Cerebellar cortex (tissue), 1 donor: ENCODE results near the gene PNLDC1.
A peak's percentile ranks its signal among the peaks of the same experiment; 100 is the strongest.
"Not testable (repeated sequence)": the region's sequence is repeated elsewhere in the genome, so short reads cannot be mapped to it uniquely, and the experiment has no call there.

Experiments
- DNase-seq: peaks from one replicate; pipeline ENCODE4 v3.0.0-alpha.2; 2015; ENCODE audit warnings: low spot score

PNLDC1 gene

DNA sequence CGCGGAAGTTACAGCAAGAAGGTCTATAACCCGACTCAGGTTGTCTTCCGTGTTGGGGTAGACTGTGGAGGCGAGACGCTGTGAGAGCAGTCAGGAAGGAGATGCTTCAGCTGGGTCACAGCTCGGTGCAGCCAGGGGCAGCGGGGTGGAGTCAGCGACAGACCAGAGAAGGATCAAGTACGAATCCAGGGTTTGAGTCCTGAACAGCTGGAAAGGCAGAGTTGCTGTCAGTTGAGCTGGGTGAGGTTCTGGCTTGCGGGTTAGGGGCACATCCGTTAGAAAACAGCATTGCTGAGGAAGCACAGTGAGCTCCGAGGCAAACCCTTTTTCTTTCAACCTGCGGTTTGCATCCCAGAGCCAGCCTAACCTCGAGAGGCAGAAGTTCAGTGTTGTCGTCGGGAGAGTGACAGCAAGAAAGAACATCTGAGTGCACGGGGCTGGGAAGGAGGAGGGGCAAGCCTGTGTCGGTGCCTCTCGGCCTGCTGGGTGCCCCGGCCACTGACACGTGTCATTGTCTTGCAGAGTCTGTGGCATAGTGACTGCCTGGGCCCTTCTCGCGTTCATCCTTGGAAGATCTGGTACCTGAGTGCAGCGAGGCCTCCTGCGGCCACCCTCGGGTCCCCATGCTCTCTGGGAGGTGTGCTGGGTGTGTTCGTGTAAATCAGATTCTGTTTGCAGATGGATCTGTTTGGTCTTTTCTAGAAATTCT is 20.0 kb downstream of the PNLDC1 start:
- DNase-seq: no peak

DNA sequence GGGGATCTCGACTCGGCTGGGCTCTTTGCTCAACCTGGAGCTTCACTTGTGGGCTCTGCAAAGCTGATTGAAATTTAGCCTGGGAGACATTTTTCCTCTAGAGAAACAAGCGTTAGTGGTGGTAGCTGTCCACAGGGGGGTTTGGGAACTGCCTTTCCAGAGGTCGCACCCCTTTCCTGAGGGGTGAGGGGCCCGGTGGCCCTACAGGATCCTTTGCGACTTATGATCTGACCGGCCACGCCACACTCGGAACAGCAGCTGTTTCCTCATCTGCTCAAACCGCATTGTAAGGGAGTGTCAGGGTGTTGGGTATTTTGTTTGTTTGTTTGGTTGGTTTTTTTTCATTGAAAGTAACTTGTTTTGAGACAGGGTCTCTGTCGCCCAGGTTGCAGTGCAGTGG is 21.0 kb downstream of the PNLDC1 start:
- DNase-seq: no peak

DNA sequence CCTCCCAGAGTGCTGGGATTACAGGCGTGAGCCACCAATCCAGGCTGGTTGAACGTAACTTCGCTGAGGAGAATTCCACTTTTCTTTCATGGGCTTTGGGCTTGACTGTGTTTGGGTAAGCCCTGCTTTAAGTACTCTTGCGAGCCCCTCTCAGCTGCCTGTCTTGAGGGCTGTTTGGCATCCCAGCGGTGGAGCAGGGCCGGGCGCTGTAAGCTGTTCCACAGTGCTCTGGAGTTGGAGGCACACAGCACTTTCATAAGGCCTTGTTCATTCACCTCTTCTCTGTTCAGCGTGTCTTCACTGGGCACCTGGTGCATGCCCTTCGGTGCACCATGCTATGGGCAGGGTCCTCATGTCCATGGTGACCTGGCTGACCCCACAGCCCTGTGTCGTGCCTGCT is 21.6 kb downstream of the PNLDC1 start:
- no peak for DNase-seq

DNA sequence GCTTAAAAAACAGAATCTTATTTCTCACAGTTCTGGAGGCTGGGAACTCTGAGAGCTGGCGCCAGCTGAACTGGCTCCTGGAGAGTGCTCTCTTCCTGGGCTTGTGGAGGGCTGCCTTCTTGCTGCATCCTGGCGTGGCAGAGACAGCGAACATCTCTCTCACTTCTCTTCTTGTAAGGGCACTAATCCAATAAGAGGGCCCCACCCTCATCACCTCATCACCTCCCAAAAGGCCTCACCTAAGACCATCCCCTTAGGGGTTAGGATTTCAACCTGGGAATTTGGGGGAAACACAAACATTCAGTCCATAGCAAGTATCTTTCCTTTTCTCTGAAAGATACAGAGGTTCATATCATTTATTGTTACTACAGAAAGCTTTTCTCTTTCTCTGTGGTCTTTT is 23.9 kb downstream of the PNLDC1 start:
- DNase-seq: no peak

DNA sequence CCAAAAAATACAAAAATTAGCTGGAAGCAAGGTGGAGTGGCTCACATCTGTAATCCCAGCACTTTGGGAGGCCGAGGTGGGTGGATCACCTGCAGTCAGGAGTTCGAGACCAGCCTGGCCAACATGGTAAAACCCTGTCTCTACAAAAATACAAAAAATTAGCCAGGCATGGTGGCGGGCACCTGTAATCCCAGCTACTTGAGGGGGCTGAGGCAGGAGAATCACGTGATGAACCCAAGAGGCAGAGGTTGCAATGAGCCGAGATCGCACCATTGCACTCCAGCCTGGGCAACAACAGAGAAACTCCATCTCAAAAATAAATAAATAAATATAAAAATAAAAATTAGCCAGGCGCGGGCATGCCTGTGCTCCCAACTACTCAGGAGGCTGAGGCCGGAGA is 24.6 kb downstream of the PNLDC1 start:
- DNase-seq: not testable (repeated sequence)

DNA sequence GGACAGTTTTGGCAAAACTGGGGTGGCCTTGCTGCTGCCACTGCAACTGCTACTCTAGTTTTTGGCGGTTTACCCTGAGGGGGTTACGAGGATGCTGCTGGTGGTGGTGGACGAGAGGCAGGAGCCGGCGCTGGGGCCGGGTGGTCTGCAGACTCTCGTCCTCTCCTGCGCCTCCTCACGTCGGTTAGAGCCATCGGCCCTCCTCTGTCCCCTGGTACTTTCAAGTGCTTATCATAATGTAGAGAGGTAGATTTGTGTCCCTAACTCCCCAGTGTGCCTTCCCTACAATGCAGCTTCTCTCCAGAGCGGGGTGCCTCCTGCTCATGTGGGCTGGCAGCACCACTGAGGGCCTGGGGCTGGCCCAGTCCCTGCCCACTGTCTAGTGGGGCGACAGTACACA is 25.9 kb downstream of the PNLDC1 start:
- no peak for DNase-seq

DNA sequence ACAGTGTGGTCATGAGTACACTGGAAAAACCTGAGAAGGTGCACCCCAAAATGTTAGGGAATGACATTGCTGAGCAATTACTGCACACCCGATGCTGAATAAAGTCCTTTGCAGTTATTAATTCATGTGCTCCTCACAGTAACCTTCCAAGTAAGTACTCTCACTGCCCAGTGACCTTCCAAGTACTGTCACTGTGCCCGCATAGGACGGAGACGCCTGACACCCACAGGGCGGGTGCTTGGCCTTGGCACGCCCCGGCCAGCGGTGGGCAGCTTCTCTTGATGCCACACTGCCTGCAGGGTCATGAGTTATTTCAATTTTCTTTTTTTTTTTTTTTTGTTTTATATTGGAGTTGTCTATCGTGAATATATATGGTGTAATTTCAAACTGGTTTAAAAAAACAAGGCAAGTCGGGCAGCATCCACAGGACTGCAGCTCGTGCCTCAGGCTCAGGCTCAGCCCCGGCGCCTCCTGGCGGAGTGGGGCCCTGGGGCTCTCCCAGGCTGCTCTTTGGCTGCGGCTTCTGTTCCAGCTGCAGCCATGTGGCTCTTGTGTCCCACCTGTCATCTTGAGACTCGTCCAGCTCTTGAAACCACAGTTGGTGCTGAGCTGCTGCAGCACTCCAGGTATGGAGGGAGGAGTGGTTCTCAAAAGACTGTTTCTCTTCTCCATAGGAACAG is 27.0 kb downstream of the PNLDC1 start:
- peak; percentile 40 for DNase-seq

DNA sequence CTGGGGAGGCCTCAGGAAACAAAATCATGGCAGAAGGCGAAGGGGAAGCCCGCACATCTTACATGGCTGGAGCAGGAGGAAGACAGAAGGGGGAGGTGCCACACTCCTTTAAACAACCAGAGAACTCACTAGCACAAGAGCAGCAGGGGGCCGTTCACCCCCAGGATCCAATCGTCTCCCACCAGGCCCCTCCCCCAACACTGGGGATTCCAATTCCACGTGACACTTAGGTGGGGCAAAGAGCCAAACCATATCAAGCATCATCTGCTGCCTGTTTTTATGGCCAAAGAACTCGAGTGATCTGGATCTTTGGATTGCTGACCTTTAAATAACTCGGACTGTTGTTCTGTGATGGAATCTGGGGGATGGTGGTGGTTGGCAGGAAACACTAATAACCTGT is 28.0 kb downstream of the PNLDC1 start:
- DNase-seq: no peak

DNA sequence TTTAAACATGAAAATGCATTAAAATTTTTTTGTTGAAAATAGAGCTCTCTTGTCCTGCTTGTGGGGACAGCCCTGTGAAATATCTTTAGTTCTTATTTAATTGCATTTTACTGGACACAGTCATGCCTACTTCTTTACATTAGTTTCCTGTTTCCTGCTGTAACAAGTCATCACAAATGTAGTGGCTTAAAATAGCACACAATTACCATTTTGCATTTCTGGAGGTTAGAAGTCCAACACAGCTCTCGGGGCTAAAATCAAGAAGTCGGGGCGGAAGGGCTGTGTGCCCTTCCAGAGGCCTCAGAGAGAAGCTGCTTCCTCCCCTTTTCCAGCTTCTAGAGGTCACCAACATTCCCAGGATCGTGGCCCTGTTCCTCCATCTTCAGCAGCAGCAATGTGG is 29.4 kb downstream of the PNLDC1 start:
- no peak for DNase-seq

DNA sequence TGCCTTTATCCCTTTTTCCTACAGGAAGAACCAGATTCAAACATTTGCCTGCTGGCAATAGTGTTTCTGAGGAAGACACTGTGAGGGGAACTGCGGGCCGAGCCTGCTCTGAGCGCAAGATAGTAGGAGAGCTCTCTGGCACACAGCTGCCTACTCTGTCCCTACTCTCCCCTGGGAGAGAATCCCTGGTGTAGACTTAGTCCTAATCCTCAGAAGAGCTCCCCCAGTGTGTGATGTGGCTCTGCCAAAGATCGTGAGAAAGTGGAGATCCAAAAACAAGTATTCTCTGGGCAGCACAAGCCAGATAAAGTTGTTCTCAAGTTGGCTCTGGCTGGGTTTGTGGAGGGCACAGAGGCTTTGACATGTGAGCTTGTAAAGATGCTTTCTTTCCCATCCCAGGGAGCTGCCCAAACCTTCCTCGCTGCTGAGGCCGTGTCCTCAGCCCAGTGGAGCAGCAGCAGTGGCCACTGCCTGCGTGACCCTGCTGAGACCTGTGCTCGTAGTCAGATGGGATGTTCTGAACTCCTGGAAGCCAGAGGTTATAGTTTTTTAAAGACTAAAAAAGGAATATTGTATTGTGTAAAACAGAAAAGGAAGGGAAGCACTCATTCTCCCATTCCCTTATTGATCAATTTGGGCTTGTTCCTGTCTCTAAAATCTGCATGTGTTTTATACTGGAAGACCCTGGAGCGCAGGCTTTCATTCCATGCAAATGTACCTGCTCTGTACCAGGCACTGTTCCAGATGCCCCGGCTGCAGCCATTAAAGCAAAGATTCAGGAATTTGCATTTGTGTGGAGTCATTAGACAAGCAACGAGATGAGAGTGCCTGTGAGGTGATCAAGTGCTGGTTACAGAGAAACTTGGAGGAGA is 30.7 kb downstream of the PNLDC1 start:
- DNase-seq: no peak

DNA sequence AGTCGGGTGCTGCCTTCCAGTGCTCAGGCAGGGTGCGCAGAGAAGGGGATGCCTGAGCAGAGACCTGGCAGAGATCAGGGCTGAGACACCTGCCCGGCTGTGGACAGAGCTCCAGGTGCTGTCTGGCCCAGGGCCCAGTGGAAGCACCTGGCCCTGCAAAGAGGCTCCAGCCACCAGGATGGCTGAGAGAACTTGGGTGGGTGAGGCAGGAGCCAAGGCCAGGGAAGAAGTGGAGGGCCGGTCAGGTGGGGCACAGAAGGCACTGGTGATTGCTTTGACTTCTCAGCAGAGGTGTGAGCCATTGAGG is 31.2 kb downstream of the PNLDC1 start:
- DNase-seq: no peak

DNA sequence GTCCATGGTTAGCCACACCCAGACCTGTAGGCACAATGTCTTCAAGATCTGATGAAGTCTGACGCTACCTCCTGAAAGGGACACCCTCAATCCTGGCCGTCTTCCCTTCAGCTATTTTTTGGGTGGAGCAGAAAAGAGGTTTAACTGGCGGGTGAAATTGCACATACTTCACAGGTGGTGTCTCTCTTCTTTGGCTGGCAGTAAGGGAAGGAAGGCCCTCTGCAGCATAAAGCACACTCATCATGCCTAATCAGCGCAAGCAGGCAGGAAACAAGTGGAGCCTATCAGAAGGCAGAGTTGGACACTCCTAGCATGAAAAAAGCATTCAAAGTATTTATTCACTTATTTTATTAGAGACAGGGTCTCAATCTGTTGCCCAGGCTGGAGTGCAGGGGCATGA is 32.9 kb downstream of the PNLDC1 start:
- no peak for DNase-seq

DNA sequence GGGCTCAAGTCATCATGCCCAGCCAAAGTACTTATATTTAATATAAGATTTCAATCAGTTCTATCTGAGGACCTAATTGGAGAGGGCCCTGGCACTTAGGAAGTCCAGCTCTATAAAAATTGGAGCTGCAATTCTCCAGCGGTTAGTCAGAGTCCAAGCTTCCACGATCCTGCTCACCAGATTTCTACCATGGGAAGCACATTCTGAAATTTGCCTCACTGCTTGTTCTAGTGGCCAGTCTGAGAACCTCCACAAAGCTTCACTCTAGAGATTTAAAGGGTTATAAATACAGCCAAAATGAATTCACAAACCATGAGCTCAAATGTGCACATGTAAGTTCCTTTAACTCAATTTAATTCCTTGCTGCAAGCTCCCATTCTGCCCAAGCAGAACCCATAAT is 33.5 kb downstream of the PNLDC1 start:
- DNase-seq: no peak

DNA sequence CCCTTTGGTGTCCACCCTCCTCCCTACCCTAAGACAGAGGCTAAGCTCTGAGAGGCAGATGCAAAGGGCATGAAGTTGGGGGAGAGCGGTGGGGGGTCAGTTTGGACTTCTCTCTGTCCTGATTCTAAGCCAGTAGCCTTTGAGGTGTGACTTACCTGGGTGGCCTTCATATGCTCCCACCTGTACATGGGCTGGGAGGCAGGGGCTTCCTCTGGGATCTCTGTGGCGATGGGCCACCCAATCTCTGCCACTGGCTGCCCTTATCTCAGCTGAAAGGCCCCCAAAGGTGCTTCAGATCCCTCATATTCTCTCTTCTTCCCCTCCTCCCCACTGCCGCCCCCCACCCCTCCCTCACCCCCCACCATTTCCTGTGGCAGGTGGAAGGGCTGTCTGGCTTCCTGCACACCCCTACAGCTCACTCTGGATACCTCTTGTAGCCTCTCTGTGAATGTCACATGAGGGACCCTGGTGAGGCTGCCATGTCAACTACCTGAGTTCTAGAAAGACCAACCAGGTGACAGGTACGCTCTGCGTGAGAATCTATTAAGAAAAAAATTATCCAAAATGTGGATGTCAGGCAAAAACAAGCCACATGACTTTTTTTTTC is 34.0 kb downstream of the PNLDC1 start:
- DNase-seq: no peak

DNA sequence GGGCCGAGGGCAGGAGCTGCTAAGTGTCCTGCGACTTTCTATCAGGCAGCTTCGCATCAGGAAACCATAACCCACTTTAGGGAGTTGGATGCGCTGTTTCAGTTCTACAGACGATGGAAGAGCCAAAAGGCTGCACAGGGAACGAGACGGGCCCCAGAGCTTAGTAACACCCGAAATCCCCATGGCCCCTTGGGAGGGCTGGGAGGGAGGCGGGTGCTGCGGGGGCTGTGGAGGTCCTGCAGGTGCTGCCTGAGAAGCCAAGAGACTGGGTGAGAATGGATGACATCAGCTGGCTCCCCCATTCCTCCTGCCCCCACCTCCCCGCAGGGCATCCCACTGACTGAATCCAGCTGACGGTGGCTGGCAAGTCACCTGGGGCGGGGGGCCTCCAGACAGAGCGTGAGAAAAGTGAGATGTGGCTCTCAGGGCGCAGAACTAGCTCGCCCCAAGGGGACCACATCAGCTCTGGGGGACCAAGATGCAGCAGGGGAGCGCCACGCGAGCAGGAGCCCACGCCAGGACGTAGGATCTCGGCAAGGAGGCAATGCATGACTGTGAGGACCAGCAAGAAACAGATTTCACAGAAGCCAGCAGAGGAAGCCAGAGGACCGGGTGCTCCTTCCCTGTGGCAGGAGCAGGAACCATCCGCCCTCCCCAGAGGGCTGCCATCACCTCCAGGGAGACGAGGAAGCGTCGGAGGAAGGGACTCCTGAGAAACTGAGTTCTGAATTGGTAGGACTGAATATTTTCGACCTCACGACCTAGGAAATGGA is 36.8 kb downstream of the PNLDC1 start:
- no peak for DNase-seq

DNA sequence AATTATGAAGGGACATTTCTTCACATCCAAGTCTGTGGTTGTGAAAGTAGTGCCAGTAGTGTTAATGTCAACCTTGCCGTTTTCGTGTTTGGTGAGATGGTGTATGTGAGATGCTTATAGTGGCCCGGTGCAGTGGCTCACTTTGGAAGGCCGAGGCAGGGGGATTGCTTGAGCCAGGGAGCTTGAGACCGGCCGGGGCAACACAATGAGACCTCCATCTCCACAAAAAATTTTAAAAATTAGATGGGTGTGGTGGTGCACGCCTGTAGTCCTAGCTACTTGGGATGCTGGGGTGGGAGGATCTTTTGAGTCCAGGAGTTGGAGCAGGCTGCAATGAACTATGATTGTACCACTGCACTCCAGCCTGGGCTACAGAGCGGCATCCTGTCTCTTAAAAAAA is 37.4 kb downstream of the PNLDC1 start:
- no peak for DNase-seq

DNA sequence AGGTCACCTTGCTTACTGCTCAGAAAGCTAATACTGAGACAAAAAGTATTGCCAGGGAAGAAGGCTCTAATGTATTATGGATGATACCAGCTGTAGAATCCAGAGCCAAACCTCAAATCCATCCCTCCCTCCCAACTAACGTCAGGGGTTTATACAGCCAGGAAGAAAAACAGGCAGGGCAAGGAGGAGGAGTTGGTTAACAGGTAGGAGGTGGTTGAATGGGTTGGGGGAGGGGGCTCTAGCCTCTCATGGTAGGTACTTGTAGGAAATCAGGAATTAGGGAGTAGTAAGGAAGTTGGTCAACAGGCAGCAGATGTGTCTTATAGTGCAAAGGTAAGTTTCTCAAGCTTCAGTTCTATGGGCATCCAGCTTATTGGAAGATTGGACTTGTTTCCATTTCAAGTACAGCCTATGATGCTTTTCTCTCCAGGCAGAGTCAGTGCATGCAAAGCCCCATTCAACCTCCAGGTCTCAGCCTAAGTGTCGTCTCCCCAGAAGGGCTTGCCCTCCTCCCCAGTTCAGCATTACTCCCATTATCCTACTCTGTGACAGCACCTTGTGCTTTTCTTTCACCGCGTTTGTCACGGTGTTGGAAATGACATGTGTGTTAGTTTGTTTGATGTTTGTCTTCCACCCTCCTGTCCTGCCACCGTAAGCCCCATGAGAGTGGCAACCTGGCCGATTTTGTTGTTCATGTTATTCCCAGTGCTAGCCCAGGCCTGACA is 38.1 kb downstream of the PNLDC1 start:
- no peak for DNase-seq

DNA sequence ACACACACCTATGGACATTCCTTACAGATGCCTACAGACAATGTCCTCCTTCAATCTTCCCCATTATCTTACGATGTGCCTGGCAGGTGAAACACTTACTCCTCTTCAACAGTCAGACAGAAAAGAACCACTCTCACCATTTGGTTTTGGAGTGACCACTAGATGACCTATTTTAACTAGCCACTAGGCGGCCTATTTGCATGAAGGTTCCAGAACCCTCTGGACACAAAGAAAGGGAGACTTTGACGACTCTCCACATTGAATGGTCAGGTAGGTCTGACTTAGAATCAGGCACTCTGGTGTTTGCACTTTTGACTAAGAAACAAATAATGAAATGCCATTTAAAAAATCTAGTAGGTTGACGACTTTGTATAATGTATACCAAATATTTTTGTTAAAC is 42.0 kb downstream of the PNLDC1 start:
- peak; percentile 12 for DNase-seq

DNA sequence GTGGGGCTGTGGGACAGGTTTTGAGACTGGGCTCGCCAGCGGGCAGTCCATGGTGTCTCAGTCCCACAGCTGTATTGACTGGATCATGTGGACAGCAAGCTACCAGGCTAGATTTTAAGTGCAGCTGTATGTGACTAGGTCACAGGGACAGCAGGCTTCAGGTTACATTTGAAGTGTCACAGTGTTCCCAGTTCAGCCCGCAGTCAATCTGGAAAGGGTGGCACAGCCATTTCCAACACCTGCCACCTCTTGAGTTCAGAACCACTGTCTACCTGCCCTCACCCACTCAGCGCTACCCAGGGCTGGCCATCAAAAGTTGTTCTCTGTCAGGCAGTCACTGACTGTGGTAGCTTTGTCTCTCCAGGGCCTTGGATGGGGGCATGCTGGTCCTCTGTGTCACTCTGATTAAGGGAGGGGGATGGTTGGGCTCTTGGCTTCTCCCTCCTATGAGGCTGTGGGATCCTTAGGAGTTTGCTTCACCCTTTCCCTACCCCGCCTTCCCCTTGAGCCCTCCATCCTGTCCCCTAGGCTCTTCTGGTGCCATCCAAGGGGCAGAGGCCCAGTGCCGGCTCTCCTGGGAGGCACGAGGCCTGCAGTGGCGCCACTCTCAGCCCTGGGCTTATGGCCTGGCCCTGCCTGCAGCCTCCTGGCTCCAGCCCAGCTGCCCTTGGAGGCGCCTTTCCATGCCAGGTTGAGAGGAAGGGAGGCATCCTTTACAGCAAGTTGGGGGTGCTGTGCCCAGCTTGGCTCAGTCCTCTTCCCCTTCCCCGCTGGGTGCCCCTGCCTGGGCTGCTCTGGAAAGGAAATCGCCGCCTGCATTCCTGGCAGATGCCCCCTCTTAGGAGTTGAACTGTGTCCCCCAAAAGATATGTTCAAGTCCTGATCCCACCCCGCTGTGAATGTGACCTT is 44.9 kb downstream of the PNLDC1 start:
- no peak for DNase-seq

DNA sequence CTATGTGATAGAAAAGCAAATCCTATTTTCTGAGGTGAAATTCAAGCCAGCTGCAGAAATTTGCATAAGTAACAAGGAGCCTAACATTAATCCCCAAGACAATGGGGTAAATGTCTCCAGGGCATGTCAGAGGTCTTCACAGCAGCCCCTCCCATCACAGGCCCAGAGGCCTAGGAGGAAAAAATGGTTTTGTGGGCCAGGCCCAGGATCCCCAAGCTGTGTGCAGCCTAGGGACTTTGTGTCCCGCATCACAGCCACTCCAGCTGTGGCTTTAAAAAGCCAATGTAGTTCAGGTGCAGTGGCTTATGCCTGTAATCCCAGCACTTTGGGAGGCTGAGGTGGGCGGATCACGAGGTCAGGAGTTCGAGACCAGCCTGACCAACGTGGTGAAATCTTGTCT is 48.5 kb downstream of the PNLDC1 start:
- DNase-seq: not testable (repeated sequence)
